Erythroblast (primary cell): ENCODE results near the gene FIBCD1.

Experiments used
- GATA1 ChIP-seq: IDR thresholded peaks from 2 replicates; pipeline ENCODE4 v1.6.1; 2011; ENCODE audit warnings: low read depth, mild to moderate bottlenecking, control low read depth, low read length, moderate library complexity
- POLR2A ChIP-seq: IDR thresholded peaks from 2 replicates; pipeline ENCODE4 v1.6.1; 2011; ENCODE audit warnings: mild to moderate bottlenecking, low read length

GRCh38 chr9:130988400-130988747 is 49.3 kb upstream of the FIBCD1 start:
- no peak for TF ChIP-seq POLR2A
- TF ChIP-seq GATA1, result no peak
